H9 (cell line): ENCODE data around the gene APC. TPM values are rescaled to one million over a fixed set of nuclear protein-coding genes. Genes with fewer than 3 reads are reported as not detected.

Experiments
- DNase-seq: peaks from one replicate; pipeline ENCODE4 v3.0.0-alpha.2; 2017
- H2AFZ ChIP-seq: one replicate; pipeline ENCODE4 v1.6.1; 2013; ENCODE audit warnings: mild to moderate bottlenecking, low read length, control low read depth, moderate library complexity
- H2AK5ac ChIP-seq: 2 replicates; pipeline ENCODE4 v1.6.1; 2013; ENCODE audit warnings: low read length, control low read depth, mixed read lengths; ENCODE audit not compliant: insufficient read length
- H2BK120ac ChIP-seq: one replicate; pipeline ENCODE4 v1.6.1; 2013; ENCODE audit warnings: low read depth, mild to moderate bottlenecking, low read length, control low read depth, inconsistent platforms; ENCODE audit not compliant: poor library complexity, severe bottlenecking
- H2BK12ac ChIP-seq: 2 replicates; pipeline ENCODE4 v1.6.1; 2013; ENCODE audit warnings: low read length, control low read depth, mixed read lengths, low read depth; ENCODE audit not compliant: insufficient read length
- H2BK15ac ChIP-seq: 2 replicates; pipeline ENCODE4 v1.6.1; 2013; ENCODE audit warnings: low read depth, low read length, control low read depth
- H2BK20ac ChIP-seq: one replicate; pipeline ENCODE4 v1.6.1; 2013; ENCODE audit warnings: low read depth, mild to moderate bottlenecking, low read length, control low read depth, inconsistent platforms; ENCODE audit not compliant: poor library complexity, severe bottlenecking
- H2BK5ac ChIP-seq: 2 replicates; pipeline ENCODE4 v1.6.1; 2013; ENCODE audit warnings: low read length, control low read depth, mixed read lengths; ENCODE audit not compliant: insufficient read length
- H3K14ac ChIP-seq: 2 replicates; pipeline ENCODE4 v1.6.1; 2013; ENCODE audit warnings: low read length, control low read depth; ENCODE audit not compliant: insufficient read depth
- H3K18ac ChIP-seq: 2 replicates; pipeline ENCODE4 v1.6.1; 2013; ENCODE audit warnings: low read depth, mild to moderate bottlenecking, mixed read lengths, low read length, control low read depth; ENCODE audit not compliant: insufficient read length
- H3K23ac ChIP-seq: 2 replicates; pipeline ENCODE4 v1.6.1; 2013; ENCODE audit warnings: low read length, control low read depth, mixed read lengths, low read depth; ENCODE audit not compliant: insufficient read length
- H3K23me2 ChIP-seq: 2 replicates; pipeline ENCODE4 v1.6.1; 2013; ENCODE audit warnings: low read depth, mild to moderate bottlenecking, mixed read lengths, low read length, control low read depth; ENCODE audit not compliant: insufficient read length, poor library complexity, severe bottlenecking
- H3K27ac ChIP-seq: 2 replicates; pipeline ENCODE4 v1.5.1; 2013; ENCODE audit warnings: low read length, control low read depth, mixed read lengths, low read depth; ENCODE audit not compliant: insufficient read length
- H3K27me3 ChIP-seq: 2 replicates; pipeline ENCODE4 v1.6.1; 2013; ENCODE audit warnings: low read length, control low read depth, inconsistent platforms; ENCODE audit not compliant: insufficient read depth
- H3K4ac ChIP-seq: 2 replicates; pipeline ENCODE4 v1.6.1; 2013; ENCODE audit warnings: low read depth, mild to moderate bottlenecking, control low read depth, inconsistent platforms, low read length, moderate library complexity
- H3K4me1 ChIP-seq: 2 replicates; pipeline ENCODE4 v1.6.1; 2013; ENCODE audit warnings: low read length, control low read depth, inconsistent platforms; ENCODE audit not compliant: insufficient read depth
- H3K4me2 ChIP-seq: 2 replicates; pipeline ENCODE4 v1.6.1; 2013; ENCODE audit warnings: low read length, control low read depth, mixed read lengths; ENCODE audit not compliant: insufficient read length, insufficient read depth
- H3K56ac ChIP-seq: 2 replicates; pipeline ENCODE4 v1.6.1; 2013; ENCODE audit warnings: low read depth, mild to moderate bottlenecking, mixed read lengths, low read length, control low read depth; ENCODE audit not compliant: insufficient read length
- H3K79me1 ChIP-seq: 2 replicates; pipeline ENCODE4 v1.6.1; 2013; ENCODE audit warnings: low read depth, mild to moderate bottlenecking, moderate library complexity, low read length, control low read depth, inconsistent platforms; ENCODE audit not compliant: insufficient read depth, poor library complexity, severe bottlenecking
- H3K79me2 ChIP-seq: 2 replicates; pipeline ENCODE4 v1.6.1; 2013; ENCODE audit warnings: low read length, control low read depth, inconsistent platforms; ENCODE audit not compliant: insufficient read depth
- H3K9ac ChIP-seq: 2 replicates; pipeline ENCODE4 v1.6.1; 2013; ENCODE audit warnings: low read length, control low read depth, mixed read lengths; ENCODE audit not compliant: insufficient read length; ENCODE audit errors: extremely low read depth
- H3K9me3 ChIP-seq: one replicate; pipeline ENCODE4 v1.6.1; 2013; ENCODE audit warnings: low read depth, low read length, inconsistent platforms; ENCODE audit not compliant: control insufficient read depth
- H3T11ph ChIP-seq: one replicate; pipeline ENCODE4 v1.6.1; 2013; ENCODE audit warnings: mild to moderate bottlenecking, low read length, control low read depth, inconsistent platforms
- H4K20me1 ChIP-seq: one replicate; pipeline ENCODE4 v1.6.1; 2013; ENCODE audit not compliant: control insufficient read depth, insufficient read length, insufficient read depth
- H4K5ac ChIP-seq: 2 replicates; pipeline ENCODE4 v1.6.1; 2013; ENCODE audit warnings: low read depth, mild to moderate bottlenecking, mixed read lengths, low read length, control low read depth; ENCODE audit not compliant: insufficient read length
- H4K8ac ChIP-seq: replicated peaks from 2 replicates; pipeline ENCODE4 v1.6.1; 2013; ENCODE audit warnings: low read length, control low read depth, mixed read lengths, low read depth; ENCODE audit not compliant: insufficient read length
- H4K91ac ChIP-seq: 2 replicates; pipeline ENCODE4 v1.6.1; 2013; ENCODE audit warnings: low read depth, mild to moderate bottlenecking, moderate library complexity, mixed read lengths, low read length, control low read depth; ENCODE audit not compliant: insufficient read length
- H3K27ac Mint-ChIP-seq, 3 experiments: 2 replicates in 2 of 3; 3 replicates in 1 of 3; pipeline ENCODE4 v1.8.0; 2020 to 2021; ENCODE audit warnings: mixed read lengths in 3 of 3, mild to moderate bottlenecking in 1 of 3, moderate library complexity in 1 of 3
- H3K27me3 Mint-ChIP-seq: 2 replicates; pipeline ENCODE4 v1.8.0; 2021; ENCODE audit warnings: low read depth, mild to moderate bottlenecking, moderate library complexity, mixed read lengths
- H3K36me3 Mint-ChIP-seq, 3 experiments: 2 replicates in 2 of 3; 3 replicates in 1 of 3; pipeline ENCODE4 v1.8.0; 2020 to 2021; ENCODE audit warnings: low read depth in 3 of 3, mixed read lengths in 3 of 3; ENCODE audit not compliant: insufficient read depth in 1 of 3
- H3K4me1 Mint-ChIP-seq, 2 experiments: 2 replicates each; pipeline ENCODE4 v1.8.0; 2020; ENCODE audit warnings: mixed read lengths in 2 of 2
- H3K4me3 Mint-ChIP-seq, 2 experiments: 2 replicates in 1 of 2; 3 replicates in 1 of 2; pipeline ENCODE4 v1.8.0; 2020 to 2021; ENCODE audit warnings: mild to moderate bottlenecking in 2 of 2, mixed read lengths in 2 of 2, moderate library complexity in 1 of 2
- H3K9me3 Mint-ChIP-seq, 2 experiments: 2 replicates in 1 of 2; 3 replicates in 1 of 2; pipeline ENCODE4 v1.8.0; 2020; ENCODE audit warnings: mild to moderate bottlenecking in 2 of 2, mixed read lengths in 2 of 2, moderate library complexity in 1 of 2
- WGBS: extraction: QIAGEN DNeasy Blood & Tissue Kit; methylation state at CpG from one replicate; pipeline ENCODE4 v1.1.7; 2013; ENCODE audit warnings: missing lambda C conversion rate, low lambda C conversion rate, mixed read lengths; ENCODE audit not compliant: insufficient read length; ENCODE audit errors: extremely low coverage; 5-methylcytosine and 5-hydroxymethylcytosine counted together
- total RNA-seq: library from RNA; stranded (reverse); gene quantifications from 2 replicates; pipeline ENCODE4 v1.2.1, GENCODE V29; 2021
- TF ChIP-seq, protein P1 (sequence below): fragments of 200-600 bp; sonication (generic); conservative IDR thresholded peaks from 3 replicates; pipeline ENCODE4 v1.8.0; 2021; ENCODE audit warnings: antibody characterized with exemption, mild to moderate bottlenecking

The APC gene
- total RNA-seq, 1 experiment from 2014 or later, result 29.3 TPM

DNA sequence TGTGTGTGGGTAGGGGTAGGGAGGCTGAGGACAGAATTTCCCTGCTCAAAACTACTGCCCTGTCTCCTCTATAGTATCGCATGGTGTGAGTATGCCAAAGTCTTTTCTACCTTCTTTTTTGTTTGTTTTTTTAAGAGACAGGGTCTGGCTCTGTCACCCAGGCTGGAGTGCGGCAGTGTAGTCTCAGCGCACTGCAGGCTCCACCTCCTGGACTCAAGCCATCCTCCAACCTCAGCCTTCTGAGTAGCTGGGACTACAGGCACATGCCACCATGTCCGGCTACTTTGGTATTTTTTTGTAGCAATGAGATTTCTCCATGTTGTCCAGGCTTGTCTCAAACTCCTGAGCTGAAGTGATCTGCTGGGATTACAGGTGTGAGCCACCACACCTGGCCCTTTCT is 125.9 kb downstream of the APC start:
- Histone ChIP-seq H3K4me2 (no peak overlapping the region), H3T11ph (no peak overlapping the region)
- no CpG with 5 or more reads among the region's 4 CpGs for WGBS

More for the DNA sequence above, 125.9 kb downstream of the APC start:
- no peak overlapping the region for H2AK5ac ChIP-seq
- peaks cover 4% of the 10 kb centered on the region for H3K23me2 ChIP-seq
- no peak overlapping the region for H3K4ac ChIP-seq
- TF ChIP-seq, protein P1, sequence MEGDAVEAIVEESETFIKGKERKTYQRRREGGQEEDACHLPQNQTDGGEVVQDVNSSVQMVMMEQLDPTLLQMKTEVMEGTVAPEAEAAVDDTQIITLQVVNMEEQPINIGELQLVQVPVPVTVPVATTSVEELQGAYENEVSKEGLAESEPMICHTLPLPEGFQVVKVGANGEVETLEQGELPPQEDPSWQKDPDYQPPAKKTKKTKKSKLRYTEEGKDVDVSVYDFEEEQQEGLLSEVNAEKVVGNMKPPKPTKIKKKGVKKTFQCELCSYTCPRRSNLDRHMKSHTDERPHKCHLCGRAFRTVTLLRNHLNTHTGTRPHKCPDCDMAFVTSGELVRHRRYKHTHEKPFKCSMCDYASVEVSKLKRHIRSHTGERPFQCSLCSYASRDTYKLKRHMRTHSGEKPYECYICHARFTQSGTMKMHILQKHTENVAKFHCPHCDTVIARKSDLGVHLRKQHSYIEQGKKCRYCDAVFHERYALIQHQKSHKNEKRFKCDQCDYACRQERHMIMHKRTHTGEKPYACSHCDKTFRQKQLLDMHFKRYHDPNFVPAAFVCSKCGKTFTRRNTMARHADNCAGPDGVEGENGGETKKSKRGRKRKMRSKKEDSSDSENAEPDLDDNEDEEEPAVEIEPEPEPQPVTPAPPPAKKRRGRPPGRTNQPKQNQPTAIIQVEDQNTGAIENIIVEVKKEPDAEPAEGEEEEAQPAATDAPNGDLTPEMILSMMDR, result no peak
- peaks cover 17% of the 10 kb centered on the region; the same call in 1 of the 2 replicates for H3K79me2 ChIP-seq
- no peak for DNase-seq
- no peak overlapping the region for H3K23ac ChIP-seq
- no peak overlapping the region for H3K18ac ChIP-seq
- H3K9me3 ChIP-seq, result no peaks in the 10 kb centered on the region
- H2BK120ac ChIP-seq, result no peak overlapping the region
- no peak overlapping the region for H3K56ac ChIP-seq
- H3K27ac ChIP-seq, result no peak overlapping the region
- H3K79me1 ChIP-seq, result peaks cover 3% of the 10 kb centered on the region
- no peak overlapping the region for H3K9ac ChIP-seq
- peaks cover 0 to 4% of the 10 kb centered on the region in 2 experiments; a peak in 2 of 5 replicates for H3K9me3 Mint-ChIP-seq
- H2BK15ac ChIP-seq, result no peak overlapping the region
- H3K4me1 ChIP-seq, result no peaks in the 10 kb centered on the region
- H4K20me1 ChIP-seq, result no peaks in the 10 kb centered on the region
- peak overlapping the region in 2 of 3 experiments; percentile 24 to 34; a peak in 1 of 7 replicates for H3K27ac Mint-ChIP-seq
- no peak overlapping the region for H3K14ac ChIP-seq
- H3K4me1 Mint-ChIP-seq, result peaks cover 13 to 19% of the 10 kb centered on the region in 2 experiments
- peaks cover 15% of the 10 kb centered on the region for H3K27me3 Mint-ChIP-seq
- H3K27me3 ChIP-seq, result no peaks in the 10 kb centered on the region
- H4K91ac ChIP-seq, result no peak overlapping the region
- H2BK20ac ChIP-seq, result no peak overlapping the region
- H3K36me3 Mint-ChIP-seq, result peaks cover 40 to 65% (median 44%) of the 10 kb centered on the region in 3 experiments
- no peak overlapping the region for H4K5ac ChIP-seq
- H4K8ac ChIP-seq, result no peak overlapping the region
- H3K4me3 Mint-ChIP-seq, result peak overlapping the region; percentile 51 to 95; a peak in 3 of 5 replicates
- H2BK12ac ChIP-seq, result no peak overlapping the region
- no peak overlapping the region for H2AFZ ChIP-seq
- H2BK5ac ChIP-seq, result no peak overlapping the region
